ENCODE results near the gene HIBADH.

HIBADH gene

GRCh38 chr7:27695096-27695495, 32.4 kb upstream of the HIBADH start:
- DNase-seq (ENCODE audit: insufficient read length) (no peak), FAIRE-seq (no peak)
- TF ChIP-seq TAF1 (IDR thresholded peaks at IDR 0.05; ENCODE audit: borderline replicate concordance, low read depth, low read length) (no peak), POLR2A (IDR thresholded peaks at IDR 0.05; ENCODE audit: low read depth, low read length) (no peak), POLR2AphosphoS5 (IDR thresholded peaks at IDR 0.05; ENCODE audit: low read depth, low read length) (no peak)

DNA sequence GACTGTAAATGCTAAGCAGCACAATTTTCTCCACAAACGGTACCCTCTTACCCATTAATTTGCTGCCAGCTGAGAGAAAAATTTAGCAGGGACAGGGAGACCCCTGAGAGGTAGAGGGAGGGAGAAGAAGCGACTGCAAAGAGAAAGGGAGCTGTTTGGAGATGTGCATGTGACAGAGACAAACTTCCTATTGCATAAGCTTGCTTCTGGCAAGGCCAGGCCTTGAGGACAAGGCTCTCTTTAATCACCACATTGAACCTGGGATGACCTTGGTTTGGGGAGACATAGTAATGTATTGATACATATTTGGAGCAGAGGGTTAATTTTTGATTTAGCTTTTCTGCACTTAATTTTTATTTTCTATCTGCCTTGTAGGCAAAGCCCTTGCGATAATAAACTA, 31.1 kb upstream of the HIBADH start:
- no peak for DNase-seq (ENCODE audit: insufficient read length)
- no peak for FAIRE-seq
- no peak for TF ChIP-seq POLR2A (IDR thresholded peaks at IDR 0.05; ENCODE audit: low read depth, low read length)
- no peak for TF ChIP-seq TAF1 (IDR thresholded peaks at IDR 0.05; ENCODE audit: borderline replicate concordance, low read depth, low read length)
- TF ChIP-seq POLR2AphosphoS5 (IDR thresholded peaks at IDR 0.05; ENCODE audit: low read depth, low read length), result no peak

GRCh38 chr7:27690649-27691048, 28.0 kb upstream of the HIBADH start:
- FAIRE-seq (no peak), DNase-seq (ENCODE audit: insufficient read length) (no peak)
- TF ChIP-seq TAF1 (IDR thresholded peaks at IDR 0.05; ENCODE audit: borderline replicate concordance, low read depth, low read length), result no peak
- TF ChIP-seq POLR2AphosphoS5 (IDR thresholded peaks at IDR 0.05; ENCODE audit: low read depth, low read length), result no peak
- TF ChIP-seq POLR2A (IDR thresholded peaks at IDR 0.05; ENCODE audit: low read depth, low read length), result no peak

DNA sequence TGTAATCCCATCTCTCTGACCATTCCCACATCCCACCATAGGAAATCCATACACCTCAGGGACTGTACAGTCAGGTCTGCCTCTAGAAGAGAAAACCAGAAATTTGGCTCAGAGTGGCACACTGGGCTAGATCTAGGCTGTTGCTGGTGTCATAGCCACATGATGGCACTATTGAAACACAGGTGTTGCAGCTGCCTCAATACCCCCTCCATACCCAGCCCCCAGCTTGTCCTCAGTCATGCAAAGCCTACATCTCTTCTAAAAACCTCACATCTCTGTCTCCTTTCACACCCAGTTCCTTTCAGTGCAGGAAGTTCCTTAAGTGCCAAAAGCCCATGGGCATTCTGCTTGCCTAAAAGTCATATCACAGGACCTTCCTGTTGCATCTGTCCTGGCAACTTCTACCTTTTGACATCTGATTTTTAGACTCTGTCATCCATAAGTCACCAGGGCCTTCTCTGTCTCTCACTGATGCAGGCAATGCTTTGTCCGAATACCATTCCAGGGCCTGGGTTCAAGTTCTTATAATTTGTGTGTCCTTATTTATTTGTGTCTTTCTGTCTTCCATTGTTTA, 27.0 kb upstream of the HIBADH start:
- DNase-seq (ENCODE audit: insufficient read length), result no peak
- FAIRE-seq, result peak; percentile 63
- TF ChIP-seq POLR2A (IDR thresholded peaks at IDR 0.05; ENCODE audit: low read depth, low read length) (no peak), TAF1 (IDR thresholded peaks at IDR 0.05; ENCODE audit: borderline replicate concordance, low read depth, low read length) (no peak), POLR2AphosphoS5 (IDR thresholded peaks at IDR 0.05; ENCODE audit: low read depth, low read length) (no peak)

- DNase-seq (ENCODE audit: insufficient read length) (no peak), FAIRE-seq (no peak)
- no peak for TF ChIP-seq POLR2AphosphoS5 (IDR thresholded peaks at IDR 0.05; ENCODE audit: low read depth, low read length)
- TF ChIP-seq TAF1 (IDR thresholded peaks at IDR 0.05; ENCODE audit: borderline replicate concordance, low read depth, low read length), result no peak
- no peak for TF ChIP-seq POLR2A (IDR thresholded peaks at IDR 0.05; ENCODE audit: low read depth, low read length)
Measured at GRCh38 chr7:27689150-27689549, 26.5 kb upstream of the HIBADH start.

DNA sequence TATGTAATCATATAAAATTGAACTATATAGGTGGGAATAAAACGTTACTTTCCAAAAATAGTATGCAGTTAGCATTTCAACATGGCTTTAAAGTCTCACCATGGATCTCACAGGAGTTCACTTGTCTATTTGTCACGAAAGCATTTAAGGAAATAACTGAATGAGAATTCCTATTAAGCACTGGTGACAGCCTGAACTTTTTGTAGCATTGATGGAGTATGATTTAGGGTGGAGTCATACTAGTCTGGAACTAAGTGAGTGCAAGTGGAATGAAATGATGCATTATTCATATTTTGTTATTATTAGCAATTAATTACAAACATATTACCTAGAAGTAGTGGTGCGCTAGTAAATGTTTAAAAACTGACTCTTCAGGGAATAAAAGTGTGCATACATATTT, 26.0 kb upstream of the HIBADH start:
- no peak for DNase-seq (ENCODE audit: insufficient read length)
- TF ChIP-seq TAF1 (IDR thresholded peaks at IDR 0.05; ENCODE audit: borderline replicate concordance, low read depth, low read length), result no peak
- TF ChIP-seq POLR2AphosphoS5 (IDR thresholded peaks at IDR 0.05; ENCODE audit: low read depth, low read length), result no peak
- TF ChIP-seq POLR2A (IDR thresholded peaks at IDR 0.05; ENCODE audit: low read depth, low read length), result no peak
- FAIRE-seq, result no peak

DNA sequence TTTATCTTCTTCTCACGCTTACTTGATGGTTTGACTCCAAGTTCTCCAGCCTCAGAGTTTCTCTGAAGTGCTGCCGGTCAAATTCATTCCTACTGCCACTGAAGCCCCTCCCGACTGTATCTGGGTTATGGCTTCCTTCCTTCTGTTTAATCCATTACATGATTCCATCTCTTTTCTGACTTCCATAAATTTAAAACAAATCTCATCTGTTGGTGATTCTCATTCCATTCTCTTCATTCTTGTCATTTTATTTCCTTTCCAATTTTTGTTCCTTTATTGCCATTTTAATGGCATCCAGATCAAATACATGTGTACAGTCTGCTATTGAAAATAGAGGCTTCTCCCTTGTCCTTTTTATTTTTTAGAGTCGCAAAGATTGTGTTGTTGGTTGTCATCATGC, 25.4 kb upstream of the HIBADH start:
- no peak for FAIRE-seq
- DNase-seq (ENCODE audit: insufficient read length), result no peak
- TF ChIP-seq POLR2A (IDR thresholded peaks at IDR 0.05; ENCODE audit: low read depth, low read length), result no peak
- TF ChIP-seq TAF1 (IDR thresholded peaks at IDR 0.05; ENCODE audit: borderline replicate concordance, low read depth, low read length), result no peak
- TF ChIP-seq POLR2AphosphoS5 (IDR thresholded peaks at IDR 0.05; ENCODE audit: low read depth, low read length), result no peak

- no peak for TF ChIP-seq TAF1 (IDR thresholded peaks at IDR 0.05; ENCODE audit: borderline replicate concordance, low read depth, low read length)
- TF ChIP-seq POLR2AphosphoS5 (IDR thresholded peaks at IDR 0.05; ENCODE audit: low read depth, low read length), result no peak
- no peak for TF ChIP-seq POLR2A (IDR thresholded peaks at IDR 0.05; ENCODE audit: low read depth, low read length)
- DNase-seq (ENCODE audit: insufficient read length) (no peak), FAIRE-seq (no peak)
Measured at GRCh38 chr7:27686315-27686714, 23.6 kb upstream of the HIBADH start.

DNA sequence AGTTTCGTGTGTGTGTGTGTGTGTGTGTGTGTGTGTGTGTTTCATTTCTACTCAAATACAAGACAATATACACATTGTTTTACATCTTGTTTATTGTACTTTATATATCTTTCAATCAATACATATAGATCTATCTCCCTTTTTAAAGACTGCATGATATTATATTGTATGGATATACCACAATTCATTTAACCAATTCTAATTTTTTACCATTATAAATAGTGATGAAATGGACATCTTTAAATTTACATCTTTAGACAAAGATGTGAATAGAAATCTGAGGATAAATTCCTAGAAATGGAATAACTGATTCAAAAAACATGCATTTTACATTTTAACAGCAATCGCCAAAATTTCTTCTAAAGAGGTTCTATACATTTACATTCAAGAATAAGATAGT, 23.2 kb upstream of the HIBADH start:
- TF ChIP-seq TAF1 (IDR thresholded peaks at IDR 0.05; ENCODE audit: borderline replicate concordance, low read depth, low read length) (no peak), POLR2AphosphoS5 (IDR thresholded peaks at IDR 0.05; ENCODE audit: low read depth, low read length) (no peak), POLR2A (IDR thresholded peaks at IDR 0.05; ENCODE audit: low read depth, low read length) (no peak)
- FAIRE-seq, result no peak
- no peak for DNase-seq (ENCODE audit: insufficient read length)

GRCh38 chr7:27685209-27685608, 22.5 kb upstream of the HIBADH start:
- TF ChIP-seq POLR2AphosphoS5 (IDR thresholded peaks at IDR 0.05; ENCODE audit: low read depth, low read length) (no peak), POLR2A (IDR thresholded peaks at IDR 0.05; ENCODE audit: low read depth, low read length) (no peak), TAF1 (IDR thresholded peaks at IDR 0.05; ENCODE audit: borderline replicate concordance, low read depth, low read length) (no peak)
- DNase-seq (ENCODE audit: insufficient read length) (no peak), FAIRE-seq (no peak)

DNA sequence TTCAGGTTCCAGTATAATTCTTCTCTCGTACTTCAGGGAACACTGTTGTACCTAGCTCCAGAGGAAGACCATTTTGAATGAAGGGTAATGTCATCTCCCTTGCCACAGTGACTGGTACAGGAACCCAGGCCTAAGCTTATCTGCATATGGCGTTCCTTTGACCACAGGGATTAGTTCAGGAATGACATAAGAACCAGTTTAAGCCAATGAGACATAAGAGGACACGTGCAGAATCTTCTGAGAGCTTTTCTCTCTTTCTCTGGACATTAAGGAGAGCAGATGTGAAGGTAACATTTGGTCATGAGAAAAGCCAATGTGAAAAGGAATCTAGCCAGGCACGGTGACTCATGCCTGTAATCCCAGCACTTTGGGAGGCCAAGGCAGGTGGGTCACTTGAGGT, 21.8 kb upstream of the HIBADH start:
- FAIRE-seq (no peak), DNase-seq (ENCODE audit: insufficient read length) (no peak)
- no peak for TF ChIP-seq TAF1 (IDR thresholded peaks at IDR 0.05; ENCODE audit: borderline replicate concordance, low read depth, low read length)
- TF ChIP-seq POLR2A (IDR thresholded peaks at IDR 0.05; ENCODE audit: low read depth, low read length), result no peak
- TF ChIP-seq POLR2AphosphoS5 (IDR thresholded peaks at IDR 0.05; ENCODE audit: low read depth, low read length), result no peak

- TF ChIP-seq POLR2A (IDR thresholded peaks at IDR 0.05; ENCODE audit: low read depth, low read length) (no peak), TAF1 (IDR thresholded peaks at IDR 0.05; ENCODE audit: borderline replicate concordance, low read depth, low read length) (no peak), POLR2AphosphoS5 (IDR thresholded peaks at IDR 0.05; ENCODE audit: low read depth, low read length) (no peak)
- no peak for FAIRE-seq
- no peak for DNase-seq (ENCODE audit: insufficient read length)
Measured at GRCh38 chr7:27680610-27681009, 17.9 kb upstream of the HIBADH start.

All from GM12892 (cell line).